Loucy (cell line): ENCODE data around the gene HYI.

Source experiments
- H2AFZ ChIP-seq: fragments of 200-600 bp; sonication (generic); 2 replicates; pipeline ENCODE4 v1.6.0; 2016; ENCODE audit warnings: antibody characterized with exemption, mild to moderate bottlenecking, low read length, moderate library complexity
- H3F3A ChIP-seq: fragments of 200-600 bp; 2 replicates; pipeline ENCODE4 v1.6.0; 2016; ENCODE audit warnings: antibody characterized with exemption, low read depth, mild to moderate bottlenecking
- H3K27me3 ChIP-seq: fragments of 200-600 bp; sonication (generic); 2 replicates; pipeline ENCODE4 v1.6.1; 2014; ENCODE audit warnings: low read length, mild to moderate bottlenecking; ENCODE audit not compliant: insufficient read depth, poor library complexity, severe bottlenecking
- H3K36me3 ChIP-seq: fragments of 200-600 bp; sonication (generic); 2 replicates; pipeline ENCODE4 v1.6.1; 2016; ENCODE audit warnings: low read length; ENCODE audit not compliant: insufficient read depth
- H3K4me1 ChIP-seq: fragments of 200-600 bp; sonication (generic); 2 replicates; pipeline ENCODE4 v1.5.1; 2014; ENCODE audit warnings: low read length, mild to moderate bottlenecking; ENCODE audit not compliant: insufficient read depth, poor library complexity, severe bottlenecking
- H3K4me2 ChIP-seq: fragments of 200-600 bp; sonication (generic); 2 replicates; pipeline ENCODE4 v1.6.0; 2014; ENCODE audit warnings: antibody characterized with exemption, low read length, low read depth, mild to moderate bottlenecking; ENCODE audit not compliant: poor library complexity, severe bottlenecking
- H3K4me3 ChIP-seq: fragments of 200-600 bp; sonication (generic); 2 replicates; pipeline ENCODE4 v1.5.1; 2014; ENCODE audit warnings: low read length, mild to moderate bottlenecking, mixed read lengths; ENCODE audit not compliant: poor library complexity, severe bottlenecking
- H3K79me2 ChIP-seq: fragments of 200-600 bp; sonication (generic); 2 replicates; pipeline ENCODE4 v1.6.1; 2014; ENCODE audit warnings: low read length; ENCODE audit not compliant: insufficient read depth
- H3K9ac ChIP-seq: fragments of 200-600 bp; sonication (generic); 2 replicates; pipeline ENCODE4 v1.6.0; 2014; ENCODE audit warnings: mild to moderate bottlenecking, low read depth, low read length, moderate library complexity; ENCODE audit not compliant: poor library complexity, severe bottlenecking
- H3K9me2 ChIP-seq: fragments of 200-600 bp; sonication (generic); replicated peaks from 2 replicates; pipeline ENCODE4 v1.6.1; 2016; ENCODE audit warnings: low read depth, low read length, mixed read lengths
- H3K9me3 ChIP-seq: fragments of 200-600 bp; sonication (generic); 2 replicates; pipeline ENCODE4 v1.6.1; 2014; ENCODE audit warnings: mild to moderate bottlenecking, antibody characterized with exemption, low read length, low read depth; ENCODE audit not compliant: insufficient read depth
- H4K20me1 ChIP-seq: fragments of 200-600 bp; sonication (generic); 2 replicates; pipeline ENCODE4 v1.6.0; 2014; ENCODE audit warnings: antibody characterized with exemption, low read length, mild to moderate bottlenecking; ENCODE audit not compliant: insufficient read depth, poor library complexity, severe bottlenecking
- CTCF ChIP-seq: fragments of 200-600 bp; sonication (generic); conservative IDR thresholded peaks from 2 replicates; pipeline ENCODE4 v1.5.1; 2014; ENCODE audit warnings: mild to moderate bottlenecking, antibody characterized with exemption, low read length
- EZH2phosphoT487 ChIP-seq: fragments of 200-600 bp; IDR thresholded peaks from 2 replicates; pipeline ENCODE4 v1.6.1; 2018; ENCODE audit warnings: antibody characterized with exemption, mild to moderate bottlenecking, moderate library complexity, borderline replicate concordance

HYI gene

DNA sequence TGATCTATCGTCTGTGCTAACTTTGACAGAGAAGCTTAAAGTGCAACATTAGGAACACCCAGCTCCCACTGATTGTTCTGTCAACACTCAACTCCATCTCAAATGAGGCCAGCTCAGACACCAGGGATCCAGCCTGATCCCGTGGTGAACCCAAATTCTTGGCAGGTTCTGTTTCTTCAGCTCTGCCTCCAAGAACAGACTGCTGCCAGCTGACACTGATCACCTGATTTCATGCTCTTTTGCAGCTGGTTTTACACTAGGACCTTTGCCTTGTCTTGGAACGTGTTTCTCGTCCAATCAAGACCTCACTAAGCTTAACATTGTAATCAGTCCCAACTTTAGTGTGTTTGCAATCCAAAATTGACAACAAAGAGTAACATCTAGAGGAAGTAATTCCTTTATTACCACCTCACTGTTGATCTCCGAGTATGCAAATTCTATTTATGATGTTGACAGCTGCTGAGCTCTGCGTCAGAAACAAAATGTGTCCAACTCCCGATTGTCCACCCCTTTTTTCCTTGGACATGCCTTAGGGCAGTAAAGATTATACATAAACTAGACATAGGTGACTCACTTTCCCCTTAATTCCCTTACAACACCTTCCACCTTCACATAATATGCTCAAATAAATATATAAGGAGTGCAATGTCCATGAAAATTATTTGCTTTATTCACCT lies 1.6 kb upstream of the HYI start:
- peaks cover 26% of the 10 kb centered on the region for H3K27me3 ChIP-seq
- H3K9ac ChIP-seq = no peak overlapping the region
- H3K36me3 ChIP-seq = peaks cover 14% of the 10 kb centered on the region; the same call in 1 of the 2 replicates
- peak overlapping the region; percentile 76; the same call in 1 of the 2 replicates for H2AFZ ChIP-seq
- no peaks in the 10 kb centered on the region for H3F3A ChIP-seq
- H3K4me2 ChIP-seq = peak overlapping the region; percentile 92
- no peaks in the 10 kb centered on the region for H3K9me3 ChIP-seq
- H4K20me1 ChIP-seq = no peaks in the 10 kb centered on the region
- H3K4me1 ChIP-seq = peaks cover 20% of the 10 kb centered on the region
- peaks cover 23% of the 10 kb centered on the region for H3K79me2 ChIP-seq
- peak overlapping the region; percentile 92 for H3K4me3 ChIP-seq
- H3K9me2 ChIP-seq = no peaks in the 10 kb centered on the region
- TF ChIP-seq EZH2phosphoT487 (no peak), CTCF (no peak)

DNA sequence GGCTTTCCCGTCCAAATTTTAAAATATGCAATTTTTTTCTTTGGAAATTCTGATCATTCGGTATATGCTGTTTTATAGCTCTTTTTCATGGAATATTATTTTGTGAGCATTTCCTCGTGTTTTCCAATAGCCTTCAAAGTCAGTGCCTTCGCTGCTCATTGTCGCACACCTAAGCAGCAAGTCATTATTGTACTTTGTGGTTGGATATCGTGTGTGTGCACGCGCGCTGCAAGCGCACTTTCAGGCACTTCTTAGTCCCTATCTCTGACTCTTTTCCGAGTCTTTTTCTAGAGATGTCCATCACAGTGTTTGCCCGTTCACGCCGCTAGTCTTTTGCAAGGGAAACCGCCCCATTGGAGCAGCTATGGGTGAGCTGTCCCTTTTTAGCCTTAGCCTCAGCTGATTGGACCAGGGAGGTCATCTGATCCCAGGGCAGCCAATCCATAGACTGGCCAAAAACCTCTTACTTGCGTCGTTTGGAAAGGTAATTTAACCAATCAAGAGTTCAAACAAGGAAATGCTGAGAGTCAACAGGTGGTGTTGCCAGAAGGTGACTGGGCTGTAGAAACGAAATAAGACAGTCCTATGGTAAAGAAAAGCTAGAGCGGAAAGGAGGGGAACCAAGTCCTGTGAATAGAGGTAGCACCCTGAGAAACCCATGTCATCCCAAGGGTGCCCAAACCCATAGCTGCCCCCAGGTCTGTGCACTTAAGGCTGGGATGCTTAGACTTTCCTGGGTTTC lies 710 bp upstream of the HYI start:
- peaks cover 23% of the 10 kb centered on the region for H3K79me2 ChIP-seq
- H3K4me1 ChIP-seq = peaks cover 20% of the 10 kb centered on the region
- H2AFZ ChIP-seq = peak overlapping the region; percentile 76
- H3F3A ChIP-seq = no peaks in the 10 kb centered on the region
- TF ChIP-seq EZH2phosphoT487 (no peak), CTCF (no peak)
- H3K9me2 ChIP-seq = no peaks in the 10 kb centered on the region
- H4K20me1 ChIP-seq = no peaks in the 10 kb centered on the region
- H3K9ac ChIP-seq = peak overlapping the region; percentile 99
- peak overlapping the region; percentile 92 for H3K4me2 ChIP-seq
- no peaks in the 10 kb centered on the region for H3K9me3 ChIP-seq
- H3K27me3 ChIP-seq = peaks cover 26% of the 10 kb centered on the region
- peak overlapping the region; percentile 92 for H3K4me3 ChIP-seq
- peaks cover 23% of the 10 kb centered on the region; the same call in 1 of the 2 replicates for H3K36me3 ChIP-seq

- peak overlapping the region; percentile 99 for H3K9ac ChIP-seq
- peak overlapping the region; percentile 92 for H3K4me3 ChIP-seq
Observed at GRCh38 chr1:43452789-43453441, 816 bp downstream of the HYI start.

More at GRCh38 chr1:43452789-43453441, 816 bp downstream of the HYI start:
- Histone ChIP-seq H3F3A (no peaks in the 10 kb centered on the region), H3K79me2 (peaks cover 23% of the 10 kb centered on the region), H3K27me3 (peaks cover 19% of the 10 kb centered on the region), H3K36me3 (peaks cover 33% of the 10 kb centered on the region; the same call in 1 of the 2 replicates), H3K4me1 (peaks cover 20% of the 10 kb centered on the region), H4K20me1 (no peaks in the 10 kb centered on the region), H2AFZ (peak overlapping the region; percentile 44; the same call in 1 of the 2 replicates), H3K9me2 (no peaks in the 10 kb centered on the region), H3K4me2 (peak overlapping the region; percentile 96), H3K9me3 (no peaks in the 10 kb centered on the region)
- TF ChIP-seq CTCF (no peak), EZH2phosphoT487 (no peak)
